Measurements from ENCODE around the gene EFL1. TPM values are rescaled to one million over a fixed set of nuclear protein-coding genes. Genes with fewer than 3 reads are reported as not detected.

The EFL1 gene
- total and polyA plus RNA-seq, 2 of the 8 experiments (the other 6 are each of a cell fraction or from before 2014, with no cell fraction given), result 10.8 to 31.5 TPM

GRCh38 chr15:82231842-82232241 lies 30.7 kb downstream of the EFL1 start:
- Histone ChIP-seq H2BK5ac (ENCODE audit: low read depth, low read length) (no peak overlapping the region), H2BK12ac (ENCODE audit: low read depth, low read length) (no peak overlapping the region), H3K79me2 (ENCODE audit: control insufficient read depth in 1 of 2, insufficient read depth in 2 of 2, low read length in 2 of 2) (no peaks in the 10 kb centered on the region), H3K14ac (ENCODE audit: insufficient read length) (no peak overlapping the region), H3K56ac (replicated peaks; ENCODE audit: insufficient read length, low read depth, low read length) (no peak overlapping the region), H2BK120ac (replicated peaks; ENCODE audit: low read depth, low read length) (no peak overlapping the region), H3K4me2 (ENCODE audit: insufficient read depth in 1 of 2, low read depth in 2 of 2, low read length in 2 of 2) (no peak overlapping the region), H2AK5ac (ENCODE audit: low read depth, low read length) (no peak overlapping the region), H3K27me3 (replicated peaks in 1 of 4; ENCODE audit: control insufficient read depth in 3 of 4, extremely low read depth in 1 of 4, insufficient read depth in 3 of 4, low read length in 3 of 4) (no peaks in the 10 kb centered on the region), H3K79me1 (ENCODE audit: low read depth, low read length) (no peaks in the 10 kb centered on the region), H3K4ac (replicated peaks; ENCODE audit: insufficient read length, low read depth, low read length) (no peak overlapping the region), H3K23ac (ENCODE audit: insufficient read length) (no peak overlapping the region), H3K9me3 (ENCODE audit: insufficient read depth in 2 of 2, low read depth in 1 of 2, low read length in 1 of 2) (no peaks in the 10 kb centered on the region), H3K36me3 (ENCODE audit: control insufficient read depth in 2 of 4, insufficient read depth in 4 of 4, low read length in 3 of 4) (peaks cover 0 to 12% (median 4%) of the 10 kb centered on the region in 4 experiments; a peak in 5 of 8 replicates), H3K4me1 (replicated peaks in 1 of 4; ENCODE audit: control insufficient read depth in 3 of 4, insufficient read depth in 4 of 4, low read length in 3 of 4) (no peaks in the 10 kb centered on the region), H4K8ac (ENCODE audit: extremely low read depth, insufficient read depth, low read length) (no peak overlapping the region), H2BK20ac (ENCODE audit: low read length) (no peak overlapping the region), H2BK15ac (ENCODE audit: low read length) (no peak overlapping the region), H3K4me3 (ENCODE audit: extremely low read depth in 1 of 4, insufficient read depth in 2 of 4, low read depth in 3 of 4, low read length in 4 of 4) (no peak overlapping the region), H3K27ac (ENCODE audit: low read depth, low read length) (no peak overlapping the region), H4K5ac (ENCODE audit: insufficient read length, low read depth, low read length) (no peak overlapping the region), H2AFZ (ENCODE audit: low read length) (no peak overlapping the region), H3K18ac (ENCODE audit: extremely low read depth, low read length) (no peak overlapping the region), H4K20me1 (replicated peaks in 1 of 2; ENCODE audit: control insufficient read depth in 1 of 2, insufficient read depth in 2 of 2, low read length in 2 of 2) (no peaks in the 10 kb centered on the region), H3K23me2 (ENCODE audit: low read depth, low read length) (no peaks in the 10 kb centered on the region), H3K9ac (replicated peaks in 1 of 4; ENCODE audit: extremely low read depth in 1 of 4, low read depth in 3 of 4, low read length in 3 of 4) (no peak overlapping the region), H4K91ac (replicated peaks; ENCODE audit: insufficient read length, low read length) (no peak overlapping the region)
- WGBS, 2 experiments (ENCODE audit: extremely low coverage in 1 of 2, insufficient coverage in 1 of 2, insufficient read length in 1 of 2, insufficient replicate concordance in 2 of 2, low coverage in 1 of 2, low lambda C conversion rate in 2 of 2, missing lambda C conversion rate in 1 of 2), result 84% methylated on average over 2 of the region's 2 CpGs; no CpG with 5 or more reads in 1 of the 2 experiments
- FAIRE-seq (no peak), DNase-seq (ENCODE audit: low read depth in 1 of 2, low spot score in 2 of 2) (no peak)
- ChIA-PET CTCF (ENCODE audit: partially characterized antibody) (interaction anchor here (1.4 kb wide), 1 partner anchor 11 kb away, joined by 4 read pairs; no protein-coding TSS in a partner anchor), POLR2A (ENCODE audit: partially characterized antibody) (no interaction called here)
- TF ChIP-seq RXRA (IDR thresholded peaks at IDR 0.05; ENCODE audit: insufficient read depth, low read depth, low read length) (no peak), FOSL1 (IDR thresholded peaks at IDR 0.05; ENCODE audit: insufficient read depth, low read depth, low read length) (no peak)
